ENCODE results near the gene IFNE. TPM values are rescaled to one million over a fixed set of nuclear protein-coding genes. Genes with fewer than 3 reads are reported as not detected.

The IFNE gene, protein sequence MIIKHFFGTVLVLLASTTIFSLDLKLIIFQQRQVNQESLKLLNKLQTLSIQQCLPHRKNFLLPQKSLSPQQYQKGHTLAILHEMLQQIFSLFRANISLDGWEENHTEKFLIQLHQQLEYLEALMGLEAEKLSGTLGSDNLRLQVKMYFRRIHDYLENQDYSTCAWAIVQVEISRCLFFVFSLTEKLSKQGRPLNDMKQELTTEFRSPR
- total RNA-seq: 3.9 and 6.6 TPM in 2 replicates
- 0.15 and 0.40 TPM in 2 replicates for polyA plus RNA-seq
- 0.27 and 0.34 TPM in 2 replicates for polyA plus RNA-seq (2012)
- not detected in 2 replicates for polyA minus RNA-seq (ENCODE audit: low replicate concordance)

DNA sequence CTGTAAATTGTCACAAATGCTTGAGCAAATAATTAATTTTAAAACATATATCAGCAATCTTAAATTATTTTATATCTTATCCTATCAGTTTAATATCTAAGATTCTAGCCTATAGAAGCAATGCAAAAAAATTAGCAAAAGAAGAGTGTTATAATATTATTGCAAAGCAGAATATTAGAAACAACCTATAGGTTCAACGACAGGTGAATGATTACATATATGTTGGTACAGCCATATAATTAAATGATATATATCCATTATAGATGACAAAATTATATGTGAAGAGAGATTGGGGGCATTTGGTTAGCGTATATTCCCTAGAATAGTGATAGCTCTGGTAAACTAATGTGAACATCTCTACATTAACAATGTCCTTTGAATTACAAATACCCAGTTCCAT, at the start of gene IFNE:
Gene IFNE (minus strand): TSS at position 101 of the 400 bp plus-strand sequence. CDS start 619 bp downstream, outside the sequence.
- Histone ChIP-seq H3K9ac (ENCODE audit: insufficient read depth, low read length) (no peak within 1 kb of the TSS), H4K20me1 (ENCODE audit: control insufficient read depth, extremely low read depth, insufficient read depth, low read length) (no peaks in the 10 kb centered on the region), H3K4me3 (replicated peaks in 1 of 4; ENCODE audit: control extremely low read depth in 1 of 4, insufficient read depth in 1 of 4, low read depth in 3 of 4, low read length in 4 of 4) (no peak within 1 kb of the TSS), H3K9me3 (ENCODE audit: control insufficient read depth, insufficient read depth, low read depth, low read length) (no peaks in the 10 kb centered on the region), H3K4me2 (ENCODE audit: extremely low read depth, insufficient read depth, low read length) (no peak within 1 kb of the TSS), H3K27ac (ENCODE audit: insufficient read depth, low read length) (no peak within 1 kb of the TSS), H3K79me2 (ENCODE audit: control insufficient read depth, insufficient read depth, low read length) (no peaks in the 10 kb centered on the region), H3K27me3 (ENCODE audit: control insufficient read depth, insufficient read depth, low read length) (no peaks in the 10 kb centered on the region), H3K4me1 (ENCODE audit: control insufficient read depth, extremely low read depth, insufficient read depth, low read length) (no peaks in the 10 kb centered on the region), H2AFZ (ENCODE audit: low read length) (no peak within 1 kb of the TSS), H3K36me3 (ENCODE audit: control insufficient read depth, insufficient read depth, low read length) (peaks cover 1% of the 10 kb centered on the region)
- TF ChIP-seq EZH2 (IDR thresholded peaks at IDR 0.05; ENCODE audit: low read length, missing control alignments) (no peak), CTCF (conservative IDR thresholded peaks at IDR 0.05 in 1 of 2, IDR thresholded peaks at IDR 0.05 in 1 of 2; ENCODE audit: low read depth in 1 of 2, low read length in 2 of 2) (no peak)
- no peak for DNase-seq (ENCODE audit: low read depth in 2 of 2)

DNA sequence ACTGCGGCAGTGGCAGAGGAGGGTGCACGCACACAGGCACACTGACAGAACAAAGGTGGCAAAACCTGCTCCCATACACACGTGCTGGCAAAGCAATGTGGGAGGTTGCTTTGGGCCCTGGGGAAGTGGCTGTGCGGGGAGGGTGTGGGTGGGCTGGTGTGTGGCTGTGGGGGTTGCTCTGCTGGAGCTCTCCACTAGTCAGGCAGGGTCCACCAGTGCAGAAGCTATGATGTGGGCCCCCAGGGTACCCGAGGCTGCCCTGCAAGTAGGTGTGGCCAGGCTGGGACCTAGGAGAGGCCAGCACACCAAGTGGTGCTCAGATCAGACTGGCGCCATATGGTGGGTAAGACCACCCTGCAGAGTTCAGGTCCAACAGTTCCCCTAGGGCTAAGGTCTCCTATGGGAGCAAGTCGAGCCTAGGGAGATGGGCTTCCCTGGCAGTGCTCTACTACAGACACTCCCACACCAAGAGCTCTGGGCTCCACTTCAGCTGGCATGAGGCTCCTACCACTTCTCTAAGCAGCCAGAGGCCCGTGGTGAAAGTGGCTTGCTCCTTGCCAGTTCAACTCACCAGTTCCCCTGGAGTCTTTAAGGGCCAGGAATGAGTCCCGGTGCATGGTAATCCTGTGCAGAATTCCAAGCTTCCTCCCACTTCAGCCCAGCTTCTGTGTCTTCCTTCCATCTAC, 46.2 kb upstream of the IFNE start:
- Histone ChIP-seq H3K4me2 (ENCODE audit: extremely low read depth, insufficient read depth, low read length) (no peak overlapping the region), H3K79me2 (ENCODE audit: control insufficient read depth, insufficient read depth, low read length) (peaks cover 85% of the 10 kb centered on the region), H3K9me3 (ENCODE audit: control insufficient read depth, insufficient read depth, low read depth, low read length) (no peaks in the 10 kb centered on the region), H3K27ac (ENCODE audit: insufficient read depth, low read length) (no peak overlapping the region), H3K4me3 (replicated peaks in 1 of 4; ENCODE audit: control extremely low read depth in 1 of 4, insufficient read depth in 1 of 4, low read depth in 3 of 4, low read length in 4 of 4) (no peak overlapping the region), H3K27me3 (ENCODE audit: control insufficient read depth, insufficient read depth, low read length) (no peaks in the 10 kb centered on the region), H3K36me3 (ENCODE audit: control insufficient read depth, insufficient read depth, low read length) (peaks cover 22% of the 10 kb centered on the region), H3K4me1 (ENCODE audit: control insufficient read depth, extremely low read depth, insufficient read depth, low read length) (no peaks in the 10 kb centered on the region), H2AFZ (ENCODE audit: low read length) (no peak overlapping the region), H3K9ac (ENCODE audit: insufficient read depth, low read length) (no peak overlapping the region), H4K20me1 (ENCODE audit: control insufficient read depth, extremely low read depth, insufficient read depth, low read length) (no peaks in the 10 kb centered on the region)
- DNase-seq (ENCODE audit: low read depth in 2 of 2): no peak
- TF ChIP-seq CTCF (conservative IDR thresholded peaks at IDR 0.05 in 1 of 2, IDR thresholded peaks at IDR 0.05 in 1 of 2; ENCODE audit: low read depth in 1 of 2, low read length in 2 of 2) (no peak), EZH2 (IDR thresholded peaks at IDR 0.05; ENCODE audit: low read length, missing control alignments) (no peak)

DNA sequence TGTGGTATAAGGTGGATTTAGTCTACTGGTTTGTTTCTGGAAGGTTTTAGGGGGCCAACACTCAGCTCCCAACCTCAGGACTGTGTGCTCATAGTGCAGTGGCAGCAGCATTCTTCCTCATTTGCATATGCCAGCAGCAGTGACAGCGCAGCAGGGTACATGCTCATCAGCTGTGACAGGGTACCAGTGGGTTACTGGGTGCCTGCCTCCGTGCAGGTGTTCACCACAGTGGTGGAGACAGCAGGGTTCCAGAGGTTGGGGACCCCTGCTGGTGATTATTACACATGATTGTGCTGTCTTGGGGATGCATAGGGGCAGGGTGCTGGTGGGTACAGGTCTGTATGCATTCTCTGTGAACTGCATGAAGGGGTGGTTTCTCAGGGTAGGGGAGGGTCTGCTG, 45.5 kb upstream of the IFNE start:
- H3K79me2 ChIP-seq (ENCODE audit: control insufficient read depth, insufficient read depth, low read length): peaks cover 84% of the 10 kb centered on the region
- peaks cover 20% of the 10 kb centered on the region for H3K36me3 ChIP-seq (ENCODE audit: control insufficient read depth, insufficient read depth, low read length)
- DNase-seq (ENCODE audit: low read depth in 2 of 2): no peak

More for the DNA sequence above, 45.5 kb upstream of the IFNE start:
- no peak overlapping the region for H3K4me2 ChIP-seq (ENCODE audit: extremely low read depth, insufficient read depth, low read length)
- H3K27ac ChIP-seq (ENCODE audit: insufficient read depth, low read length): no peak overlapping the region
- H3K9me3 ChIP-seq (ENCODE audit: control insufficient read depth, insufficient read depth, low read depth, low read length): no peaks in the 10 kb centered on the region
- no peak overlapping the region for H2AFZ ChIP-seq (ENCODE audit: low read length)
- H3K9ac ChIP-seq (ENCODE audit: insufficient read depth, low read length): no peak overlapping the region
- no peaks in the 10 kb centered on the region for H3K4me1 ChIP-seq (ENCODE audit: control insufficient read depth, extremely low read depth, insufficient read depth, low read length)
- TF ChIP-seq CTCF (conservative IDR thresholded peaks at IDR 0.05 in 1 of 2, IDR thresholded peaks at IDR 0.05 in 1 of 2; ENCODE audit: low read depth in 1 of 2, low read length in 2 of 2) (no peak), EZH2 (IDR thresholded peaks at IDR 0.05; ENCODE audit: low read length, missing control alignments) (no peak)
- H4K20me1 ChIP-seq (ENCODE audit: control insufficient read depth, extremely low read depth, insufficient read depth, low read length): no peaks in the 10 kb centered on the region
- H3K4me3 ChIP-seq (replicated peaks in 1 of 4; ENCODE audit: control extremely low read depth in 1 of 4, insufficient read depth in 1 of 4, low read depth in 3 of 4, low read length in 4 of 4): no peak overlapping the region
- no peaks in the 10 kb centered on the region for H3K27me3 ChIP-seq (ENCODE audit: control insufficient read depth, insufficient read depth, low read length)

Measured in fibroblast of lung (primary cell).